Activated CD4-positive, CD25-positive, alpha-beta regulatory T cell treated with anti-CD3 and anti-CD28 coated beads, Interleukin-2, amount 50 U/mL, for 72 hours (primary cell): ENCODE data around the gene PRAMEF26.
"Not testable (repeated sequence)": the region's sequence is repeated elsewhere in the genome, so short reads cannot be mapped to it uniquely, and the experiment has no call there.

Source experiments
- DNase-seq: peaks from one replicate; pipeline ENCODE4 v3.0.0; 2021

PRAMEF26 gene

DNA sequence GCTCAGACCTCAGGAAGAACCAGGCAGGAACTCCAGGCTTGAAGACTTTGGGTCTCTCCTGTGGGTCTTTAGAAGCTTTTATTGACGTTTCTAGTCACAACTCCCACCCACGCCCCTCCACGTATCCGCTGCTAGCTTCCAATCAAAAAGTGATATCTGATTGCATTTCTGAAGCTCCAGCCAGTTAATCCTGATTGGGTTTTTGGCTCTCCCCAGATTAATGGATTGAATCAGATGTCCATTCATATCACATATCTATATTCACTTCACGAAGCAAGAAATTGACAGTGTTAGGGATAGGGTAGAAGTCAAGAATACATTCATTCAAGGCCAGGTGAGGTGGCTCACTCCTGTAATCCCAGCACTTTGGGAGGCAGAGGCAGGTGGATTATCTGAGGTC is at the start of gene PRAMEF26:
Gene PRAMEF26, minus strand, starts transcription at position 101 of the 400 bp plus-strand sequence. CDS start 2,914 bp downstream, outside the sequence.
- DNase-seq, result not testable (repeated sequence)

- not testable (repeated sequence) for DNase-seq
Observed at GRCh38 chr1:13201309-13201708, 45.5 kb upstream of the PRAMEF26 start, which contains the start of gene PRAMEF13. Gene PRAMEF13, minus strand, starts transcription at chr1:13201409. Its CDS starts 1,820 bp downstream, at chr1:13199589.

GRCh38 chr1:13171548-13171947 is 15.7 kb upstream of the PRAMEF26 start, which contains the start of gene PRAMEF9:
Gene PRAMEF9, plus strand, starts transcription at chr1:13171848. Its CDS starts 3,433 bp downstream, at chr1:13175281.
- DNase-seq, result not testable (repeated sequence)

DNA sequence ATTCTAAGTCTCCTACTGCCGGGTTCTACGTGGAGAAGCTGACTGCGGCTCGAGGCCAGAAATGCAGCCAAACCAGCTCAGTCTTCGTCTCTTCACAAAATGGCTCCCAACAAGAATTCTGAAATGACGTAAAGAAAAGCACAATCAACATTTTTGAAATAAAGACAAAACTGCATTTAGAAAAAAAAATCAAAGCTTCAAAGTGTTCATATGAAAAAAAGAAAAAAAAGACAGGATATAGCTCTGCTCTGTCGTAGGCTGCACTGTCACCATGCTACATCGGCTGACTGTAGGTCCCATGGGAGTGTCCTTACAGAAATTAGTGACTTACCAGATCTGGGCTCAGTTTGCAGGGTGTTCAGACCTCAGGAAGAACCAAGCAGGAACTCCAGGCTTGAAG is 9.7 kb upstream of the PRAMEF26 start, which contains the start of gene HNRNPCL4:
Gene HNRNPCL4, minus strand, starts transcription at position 101 of the 400 bp plus-strand sequence. CDS start 164 bp downstream, outside the sequence.
- not testable (repeated sequence) for DNase-seq

GRCh38 chr1:13116754-13117153 is 39.1 kb downstream of the PRAMEF26 start, which contains the start of gene HNRNPCL2:
Gene HNRNPCL2, minus strand, starts transcription at chr1:13116854. Its CDS starts 454 bp downstream, at chr1:13116400.
- DNase-seq, result not testable (repeated sequence)
